OCI-LY7 (cell line): ENCODE data around the gene OR1I1. TPM values are rescaled to one million over a fixed set of nuclear protein-coding genes. Genes with fewer than 3 reads are reported as not detected.

Experiments used
- BruUV-seq: library from RNA; stranded (reverse); fragments of 400-500 nt; replicated peaks from 2 replicates; lab custom pipeline; 2021; lab: Mats Ljungman, UMichigan
- CTCF ChIA-PET: fragments of 300-600 bp; sonication (Branson Sonifier 250); formaldehyde crosslinking; loops from one replicate; lab custom pipeline; 2022; ENCODE audit warnings: antibody characterized with exemption; ENCODE audit not compliant: unreplicated experiment; lab: Charles Lee
- POLR2A ChIA-PET: fragments of 300-600 bp; sonication (Branson Sonifier 250); formaldehyde crosslinking; loops from one replicate; lab custom pipeline; 2022; ENCODE audit warnings: antibody characterized with exemption; lab: Charles Lee
- DNase-seq: peaks from one replicate; pipeline ENCODE4 v3.0.0-alpha.2; 2015; ENCODE audit warnings: low spot score
- H2AFZ ChIP-seq: fragments of 200-600 bp; sonication (generic), shearing (Covaris generic); 2 replicates; pipeline ENCODE4 v1.6.1; 2014; ENCODE audit warnings: mild to moderate bottlenecking, antibody characterized with exemption, low read length, moderate library complexity
- H3K27ac ChIP-seq: fragments of 200-600 bp; sonication (generic); 2 replicates; pipeline ENCODE4 v1.5.1; 2014; ENCODE audit warnings: mixed run types, low read depth, mild to moderate bottlenecking, moderate library complexity, low read length, inconsistent platforms; ENCODE audit not compliant: poor library complexity, severe bottlenecking
- H3K36me3 ChIP-seq: fragments of 200-600 bp; sonication (generic); 2 replicates; pipeline ENCODE4 v1.6.1; 2014; ENCODE audit warnings: mild to moderate bottlenecking, antibody characterized with exemption, low read length, moderate library complexity, mixed read lengths; ENCODE audit not compliant: insufficient read depth
- H3K4me1 ChIP-seq: fragments of 200-600 bp; sonication (generic); 2 replicates; pipeline ENCODE4 v1.5.1; 2014; ENCODE audit warnings: mild to moderate bottlenecking, low read length; ENCODE audit not compliant: insufficient read depth, poor library complexity, severe bottlenecking
- H3K4me2 ChIP-seq: fragments of 200-600 bp; sonication (generic); 2 replicates; pipeline ENCODE4 v1.6.1; 2014; ENCODE audit warnings: mild to moderate bottlenecking, low read length
- H3K4me3 ChIP-seq: fragments of 200-600 bp; sonication (generic); 2 replicates; pipeline ENCODE4 v1.5.1; 2014; ENCODE audit warnings: mild to moderate bottlenecking, low read depth, low read length; ENCODE audit not compliant: poor library complexity, severe bottlenecking
- H3K79me2 ChIP-seq: fragments of 200-600 bp; sonication (generic); 2 replicates; pipeline ENCODE4 v1.6.1; 2016; ENCODE audit warnings: low read depth, mild to moderate bottlenecking, low read length, moderate library complexity, mixed read lengths; ENCODE audit not compliant: insufficient read depth
- H3K9me2 ChIP-seq: fragments of 200-600 bp; sonication (generic); 2 replicates; pipeline ENCODE4 v1.6.1; 2016; ENCODE audit warnings: mild to moderate bottlenecking, low read length, mixed read lengths; ENCODE audit not compliant: insufficient read depth
- H3K9me3 ChIP-seq: fragments of 200-600 bp; sonication (generic); 2 replicates; pipeline ENCODE4 v1.6.1; 2014; ENCODE audit warnings: mild to moderate bottlenecking, mixed run types, low read length, mixed read lengths
- H4K20me1 ChIP-seq: fragments of 200-600 bp; sonication (generic); 2 replicates; pipeline ENCODE4 v1.6.1; 2014; ENCODE audit warnings: mild to moderate bottlenecking, antibody characterized with exemption, low read length, moderate library complexity, mixed read lengths; ENCODE audit not compliant: insufficient read depth
- EZH2phosphoT487 ChIP-seq: fragments of 200-600 bp; sonication (generic); IDR thresholded peaks from 2 replicates; pipeline ENCODE4 v1.6.1; 2018; ENCODE audit warnings: low read depth, borderline replicate concordance, mild to moderate bottlenecking, mixed run types, antibody characterized with exemption, low read length, moderate library complexity, mixed read lengths
- intact Hi-C: fragments of 100-400 bp; cut with micrococcal nuclease; formaldehyde crosslinking; loops from one replicate; pipeline ENCODE4 v1.10.0; 2022; ENCODE audit not compliant: unreplicated experiment
- total RNA-seq, 2 experiments: library from RNA; depleted of rRNA in 1 of 2; stranded (reverse); fragments of >200 nt in 1 of 2; shearing (Covaris generic) in 1 of 2; gene quantifications; 2 replicates each; pipeline ENCODE4 v1.2.3, GENCODE V29; 2014 to 2022
- TF ChIP-seq, protein P1 (sequence below): fragments of 200-600 bp; sonication (generic); conservative IDR thresholded peaks from 2 replicates; pipeline ENCODE4 v1.5.1; 2014; ENCODE audit warnings: mild to moderate bottlenecking, antibody characterized with exemption, low read length, moderate library complexity, mixed read lengths

The OR1I1 gene
- total RNA-seq, 2 experiments from 2014 or later: not detected

DNA sequence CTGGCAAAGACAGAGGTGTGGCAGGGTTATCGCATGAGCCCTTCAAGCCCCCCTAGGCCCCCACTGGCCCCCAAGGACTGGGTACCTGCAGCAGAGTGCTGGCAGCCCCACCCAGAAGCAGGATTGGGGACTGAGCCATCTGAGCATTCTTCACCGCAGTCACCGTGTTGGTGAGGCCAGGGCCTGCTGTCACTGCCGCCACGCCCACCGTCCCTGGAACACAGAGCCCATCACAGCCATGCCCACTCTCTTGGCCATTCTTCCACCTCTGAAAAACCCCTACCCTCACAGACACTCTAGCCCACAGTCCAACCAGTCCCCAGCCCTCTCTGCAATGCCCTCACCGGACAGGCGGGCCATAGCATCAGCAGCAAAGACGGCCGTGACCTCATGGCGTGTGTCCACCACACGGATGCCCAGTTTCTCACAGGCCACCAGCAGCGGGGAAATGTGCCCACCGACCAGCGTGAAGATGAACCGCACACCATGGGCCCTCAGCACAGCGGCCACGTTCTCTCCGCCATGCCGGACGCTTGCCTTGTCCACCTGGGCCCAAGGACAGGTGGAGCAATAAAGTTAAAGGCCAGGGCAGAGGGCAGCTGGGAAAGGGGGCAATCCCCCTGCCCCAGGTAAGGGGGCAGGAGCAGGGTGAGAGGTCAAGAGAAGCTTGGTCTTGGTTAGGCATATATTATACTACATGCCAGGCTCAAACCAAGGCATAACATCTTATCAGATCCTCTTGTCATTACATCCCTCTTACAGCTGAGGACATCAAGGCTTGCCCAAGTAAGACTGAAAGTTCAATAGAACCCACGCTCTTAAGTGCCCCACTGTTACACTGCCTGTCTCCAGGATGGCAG, 41.2 kb downstream of the OR1I1 start:
- TF ChIP-seq EZH2phosphoT487: no peak
- TF ChIP-seq, protein P1, sequence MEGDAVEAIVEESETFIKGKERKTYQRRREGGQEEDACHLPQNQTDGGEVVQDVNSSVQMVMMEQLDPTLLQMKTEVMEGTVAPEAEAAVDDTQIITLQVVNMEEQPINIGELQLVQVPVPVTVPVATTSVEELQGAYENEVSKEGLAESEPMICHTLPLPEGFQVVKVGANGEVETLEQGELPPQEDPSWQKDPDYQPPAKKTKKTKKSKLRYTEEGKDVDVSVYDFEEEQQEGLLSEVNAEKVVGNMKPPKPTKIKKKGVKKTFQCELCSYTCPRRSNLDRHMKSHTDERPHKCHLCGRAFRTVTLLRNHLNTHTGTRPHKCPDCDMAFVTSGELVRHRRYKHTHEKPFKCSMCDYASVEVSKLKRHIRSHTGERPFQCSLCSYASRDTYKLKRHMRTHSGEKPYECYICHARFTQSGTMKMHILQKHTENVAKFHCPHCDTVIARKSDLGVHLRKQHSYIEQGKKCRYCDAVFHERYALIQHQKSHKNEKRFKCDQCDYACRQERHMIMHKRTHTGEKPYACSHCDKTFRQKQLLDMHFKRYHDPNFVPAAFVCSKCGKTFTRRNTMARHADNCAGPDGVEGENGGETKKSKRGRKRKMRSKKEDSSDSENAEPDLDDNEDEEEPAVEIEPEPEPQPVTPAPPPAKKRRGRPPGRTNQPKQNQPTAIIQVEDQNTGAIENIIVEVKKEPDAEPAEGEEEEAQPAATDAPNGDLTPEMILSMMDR: no peak
- no peak for DNase-seq
- peaks cover 11% of the 10 kb centered on the region; the same call in 1 of the 2 replicates for H3K79me2 ChIP-seq
- no peak overlapping the region for H2AFZ ChIP-seq
- peaks cover 15% of the 10 kb centered on the region for H3K4me1 ChIP-seq
- no peak overlapping the region for H3K4me3 ChIP-seq
- no peaks in the 10 kb centered on the region for H3K9me3 ChIP-seq
- ChIA-PET CTCF (no interaction called here), POLR2A (interaction anchor here (1.5 kb wide), 1 partner anchor 10 kb away, joined by 4 read pairs; no protein-coding TSS in a partner anchor)
- peak overlapping the region; percentile 87; the same call in 1 of the 2 replicates for H3K4me2 ChIP-seq
- H3K27ac ChIP-seq: no peak overlapping the region
- peaks cover 45% of the 10 kb centered on the region for H3K36me3 ChIP-seq
- BruUV-seq: no TSS peak
- intact Hi-C loops: no loop called here
- H3K9me2 ChIP-seq: no peaks in the 10 kb centered on the region
- no peaks in the 10 kb centered on the region for H4K20me1 ChIP-seq

DNA sequence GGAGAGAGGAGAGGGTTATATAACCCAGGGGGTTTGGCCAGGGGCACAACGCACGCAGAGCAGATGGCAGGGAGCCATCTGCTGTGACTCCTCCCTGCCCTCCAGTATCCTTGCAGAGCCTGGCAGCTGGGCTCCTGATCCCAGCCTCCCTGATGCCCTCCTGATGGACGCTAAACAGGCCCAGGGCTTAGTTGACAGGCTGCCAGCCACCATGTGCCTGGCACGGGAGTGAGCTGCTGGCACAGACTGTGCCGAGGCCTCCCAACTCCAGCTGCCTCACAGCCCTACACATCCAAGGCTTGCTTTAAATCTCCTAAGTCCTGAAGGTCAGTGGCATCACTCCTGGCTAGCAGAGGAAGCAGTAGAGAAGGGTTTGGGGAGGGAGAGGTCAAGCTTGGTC, 41.9 kb downstream of the OR1I1 start:
- Histone ChIP-seq H3K4me1 (peaks cover 15% of the 10 kb centered on the region), H3K4me2 (peak overlapping the region; percentile 87), H3K4me3 (peak overlapping the region; percentile 86), H2AFZ (no peak overlapping the region), H4K20me1 (no peaks in the 10 kb centered on the region), H3K36me3 (peaks cover 39% of the 10 kb centered on the region), H3K9me2 (no peaks in the 10 kb centered on the region), H3K79me2 (peaks cover 11% of the 10 kb centered on the region; the same call in 1 of the 2 replicates), H3K9me3 (no peaks in the 10 kb centered on the region), H3K27ac (no peak overlapping the region)
- intact Hi-C loops: no loop called here
- ChIA-PET CTCF (no interaction called here), POLR2A (interaction anchor here (0.6 to 1.5 kb wide), 2 partner anchors 10 to 15 kb away, joined by 3 to 4 read pairs; no protein-coding TSS in a partner anchor)
- no peak for DNase-seq
- TF ChIP-seq, protein P1: no peak
- TSS peak; percentile 46 for BruUV-seq
